Bronchial epithelial cell (primary cell): Measurements from ENCODE around the gene MRI1. TPM values are rescaled to one million over a fixed set of nuclear protein-coding genes. Genes with fewer than 3 reads are reported as not detected.

Experiments used
- DNase-seq: peaks from one replicate; pipeline ENCODE4 v3.0.0-alpha.2; 2010; ENCODE audit warnings: low read depth
- FAIRE-seq: peaks from 2 replicates; lab custom pipeline; 2011; peaks lifted over from hg19 to GRCh38; lab: Jason Lieb, UNC
- H3K27me3 ChIP-seq: 2 replicates; pipeline ENCODE4 v1.5.1; 2011; ENCODE audit warnings: low read length; ENCODE audit not compliant: control insufficient read depth, insufficient read depth
- H3K36me3 ChIP-seq: 2 replicates; pipeline ENCODE4 v1.5.1; 2011; ENCODE audit warnings: low read length; ENCODE audit not compliant: control insufficient read depth, insufficient read depth
- H3K4me3 ChIP-seq: 2 replicates; pipeline ENCODE4 v1.5.1; 2011; ENCODE audit warnings: mild to moderate bottlenecking, low read depth, low read length, control low read depth
- total RNA-seq: library from RNA; depleted of rRNA; stranded (reverse); fragments of >200 nt; gene quantifications from 2 replicates; pipeline ENCODE4 v1.2.1, GENCODE V29; 2014
- TF ChIP-seq, protein P1 (sequence below): IDR thresholded peaks from 2 replicates; pipeline ENCODE4 v1.5.1; 2011; ENCODE audit warnings: mild to moderate bottlenecking, moderate library complexity, low read length, control low read depth, inconsistent platforms; ENCODE audit not compliant: insufficient read depth, severe bottlenecking

Gene MRI1
- total RNA-seq, 1 donor from 2014 or later: 27.9 TPM

- TF ChIP-seq, protein P1, sequence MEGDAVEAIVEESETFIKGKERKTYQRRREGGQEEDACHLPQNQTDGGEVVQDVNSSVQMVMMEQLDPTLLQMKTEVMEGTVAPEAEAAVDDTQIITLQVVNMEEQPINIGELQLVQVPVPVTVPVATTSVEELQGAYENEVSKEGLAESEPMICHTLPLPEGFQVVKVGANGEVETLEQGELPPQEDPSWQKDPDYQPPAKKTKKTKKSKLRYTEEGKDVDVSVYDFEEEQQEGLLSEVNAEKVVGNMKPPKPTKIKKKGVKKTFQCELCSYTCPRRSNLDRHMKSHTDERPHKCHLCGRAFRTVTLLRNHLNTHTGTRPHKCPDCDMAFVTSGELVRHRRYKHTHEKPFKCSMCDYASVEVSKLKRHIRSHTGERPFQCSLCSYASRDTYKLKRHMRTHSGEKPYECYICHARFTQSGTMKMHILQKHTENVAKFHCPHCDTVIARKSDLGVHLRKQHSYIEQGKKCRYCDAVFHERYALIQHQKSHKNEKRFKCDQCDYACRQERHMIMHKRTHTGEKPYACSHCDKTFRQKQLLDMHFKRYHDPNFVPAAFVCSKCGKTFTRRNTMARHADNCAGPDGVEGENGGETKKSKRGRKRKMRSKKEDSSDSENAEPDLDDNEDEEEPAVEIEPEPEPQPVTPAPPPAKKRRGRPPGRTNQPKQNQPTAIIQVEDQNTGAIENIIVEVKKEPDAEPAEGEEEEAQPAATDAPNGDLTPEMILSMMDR: no peak
- no peaks in the 10 kb centered on the region for H3K27me3 ChIP-seq
- no peak for DNase-seq
- H3K4me3 ChIP-seq: no peak overlapping the region
- peaks cover 23% of the 10 kb centered on the region for H3K36me3 ChIP-seq
- no peak for FAIRE-seq
Measured at GRCh38 chr19:13763265-13763664, 1.1 kb upstream of the MRI1 start.

GRCh38 chr19:13764821-13765394 lies 586 bp downstream of the MRI1 start:
- TF ChIP-seq, protein P1: no peak
- DNase-seq (no peak), FAIRE-seq (no peak)
- Histone ChIP-seq H3K36me3 (peaks cover 21% of the 10 kb centered on the region), H3K27me3 (no peaks in the 10 kb centered on the region), H3K4me3 (peak overlapping the region; percentile 57)

DNA sequence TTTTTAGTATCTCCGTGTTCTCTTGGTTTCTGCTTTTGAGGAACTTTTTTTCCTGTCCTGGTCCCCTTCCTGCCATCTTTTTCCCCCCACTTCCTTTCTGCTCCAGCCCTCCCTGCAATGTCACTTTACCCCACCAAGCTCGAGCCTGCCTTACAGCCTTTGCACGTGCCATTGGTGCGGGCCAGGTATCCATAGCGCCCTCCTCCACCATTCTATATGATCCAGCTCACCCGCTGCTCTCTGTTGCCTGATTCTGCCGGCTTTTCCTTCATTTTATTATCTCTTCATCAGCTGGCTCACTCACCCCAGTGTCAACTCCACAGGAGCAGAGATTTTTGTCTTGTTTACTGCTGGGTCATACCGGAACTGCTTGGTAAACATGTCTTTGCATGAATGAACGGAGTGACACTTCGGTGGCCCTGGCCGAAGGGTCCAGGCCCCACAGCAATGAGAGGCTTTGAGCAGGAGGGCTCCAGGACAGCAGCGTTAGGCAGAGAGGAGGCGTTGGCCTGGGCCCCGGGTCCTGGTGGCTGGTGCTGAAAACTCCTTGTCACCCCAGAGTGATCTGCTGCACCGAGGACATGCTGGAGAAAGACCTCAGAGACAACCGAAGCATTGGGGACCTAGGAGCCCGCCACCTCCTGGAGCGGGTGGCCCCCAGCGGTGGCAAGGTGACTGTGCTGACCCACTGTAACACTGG lies 1.2 kb downstream of the MRI1 start:
- Histone ChIP-seq H3K4me3 (peak overlapping the region; percentile 57), H3K27me3 (no peaks in the 10 kb centered on the region), H3K36me3 (peaks cover 18% of the 10 kb centered on the region)
- no peak for FAIRE-seq
- TF ChIP-seq, protein P1: no peak
- DNase-seq: no peak

- DNase-seq: no peak
- FAIRE-seq: no peak
- TF ChIP-seq, protein P1: no peak
- Histone ChIP-seq H3K27me3 (no peaks in the 10 kb centered on the region), H3K36me3 (peaks cover 17% of the 10 kb centered on the region), H3K4me3 (no peak overlapping the region)
Measured at GRCh38 chr19:13766095-13766481, 1.8 kb downstream of the MRI1 start.

DNA sequence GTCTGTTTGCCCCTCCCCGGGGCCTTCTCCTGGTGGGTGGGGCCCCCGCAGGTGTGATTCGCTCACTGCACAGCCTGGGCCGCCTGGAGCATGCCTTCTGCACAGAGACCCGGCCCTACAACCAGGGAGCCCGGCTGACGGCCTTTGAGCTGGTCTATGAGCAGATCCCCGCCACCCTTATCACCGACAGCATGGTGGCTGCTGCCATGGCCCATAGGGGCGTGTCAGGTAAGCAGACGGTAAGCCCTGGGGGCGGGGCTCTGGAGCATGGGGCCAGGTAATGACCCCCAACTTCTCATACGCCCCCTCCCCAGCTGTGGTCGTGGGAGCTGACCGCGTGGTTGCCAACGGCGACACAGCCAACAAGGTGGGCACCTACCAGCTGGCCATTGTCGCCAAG lies 4.2 kb downstream of the MRI1 start:
- peaks cover 14% of the 10 kb centered on the region for H3K36me3 ChIP-seq
- H3K27me3 ChIP-seq: no peaks in the 10 kb centered on the region
- TF ChIP-seq, protein P1: no peak
- FAIRE-seq (no peak), DNase-seq (no peak)
- no peak overlapping the region for H3K4me3 ChIP-seq
